ENCODE data around the gene MAP3K13.

DNA sequence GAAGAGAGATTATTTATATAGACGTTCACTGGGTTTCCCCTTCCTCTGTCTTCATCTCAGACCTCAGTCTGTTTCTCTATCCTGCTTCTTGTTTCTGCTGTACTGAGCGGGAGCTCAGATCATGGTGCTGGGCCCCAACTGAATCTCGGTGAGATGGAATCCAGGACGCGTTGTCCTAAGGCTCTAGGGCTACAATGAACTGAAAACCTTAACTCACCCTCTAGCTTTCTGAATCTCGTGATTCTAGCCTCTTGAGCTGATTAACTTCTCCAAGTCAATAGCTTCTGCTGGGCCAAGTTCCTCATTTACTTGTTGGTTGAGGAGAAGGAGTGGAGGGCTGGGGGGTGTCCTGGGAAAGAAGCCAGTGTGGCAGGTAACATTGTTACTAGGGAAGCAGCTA, 32.7 kb upstream of the MAP3K13 start:
- TF ChIP-seq, protein P1, sequence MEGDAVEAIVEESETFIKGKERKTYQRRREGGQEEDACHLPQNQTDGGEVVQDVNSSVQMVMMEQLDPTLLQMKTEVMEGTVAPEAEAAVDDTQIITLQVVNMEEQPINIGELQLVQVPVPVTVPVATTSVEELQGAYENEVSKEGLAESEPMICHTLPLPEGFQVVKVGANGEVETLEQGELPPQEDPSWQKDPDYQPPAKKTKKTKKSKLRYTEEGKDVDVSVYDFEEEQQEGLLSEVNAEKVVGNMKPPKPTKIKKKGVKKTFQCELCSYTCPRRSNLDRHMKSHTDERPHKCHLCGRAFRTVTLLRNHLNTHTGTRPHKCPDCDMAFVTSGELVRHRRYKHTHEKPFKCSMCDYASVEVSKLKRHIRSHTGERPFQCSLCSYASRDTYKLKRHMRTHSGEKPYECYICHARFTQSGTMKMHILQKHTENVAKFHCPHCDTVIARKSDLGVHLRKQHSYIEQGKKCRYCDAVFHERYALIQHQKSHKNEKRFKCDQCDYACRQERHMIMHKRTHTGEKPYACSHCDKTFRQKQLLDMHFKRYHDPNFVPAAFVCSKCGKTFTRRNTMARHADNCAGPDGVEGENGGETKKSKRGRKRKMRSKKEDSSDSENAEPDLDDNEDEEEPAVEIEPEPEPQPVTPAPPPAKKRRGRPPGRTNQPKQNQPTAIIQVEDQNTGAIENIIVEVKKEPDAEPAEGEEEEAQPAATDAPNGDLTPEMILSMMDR (IDR thresholded peaks at IDR 0.05), result no peak
- no peak for TF ChIP-seq POLR2AphosphoS5 (IDR thresholded peaks at IDR 0.05)
